Measurements from ENCODE around the gene CLOCK. TPM values are rescaled to one million over a fixed set of nuclear protein-coding genes. Genes with fewer than 3 reads are reported as not detected.

Gene CLOCK
- total and polyA plus RNA-seq, 9 of the 15 experiments (the other 6 are each of a cell fraction or from before 2014, with no cell fraction given), result 3.7 to 14.4 (median 9.4) TPM

- Histone ChIP-seq H3K9ac (ENCODE audit: insufficient read depth in 1 of 2, low read depth in 2 of 2, low read length in 2 of 2) (no peak overlapping the region), H2AFZ (ENCODE audit: low read depth, low read length) (no peak overlapping the region), H3K4me3 (no peak overlapping the region), H3K9me1 (ENCODE audit: control insufficient read depth, insufficient read depth, low read length) (no peaks in the 10 kb centered on the region), H3K4me1 (replicated peaks in 1 of 2; ENCODE audit: control insufficient read depth in 2 of 2, insufficient read depth in 2 of 2, low read length in 2 of 2) (no peaks in the 10 kb centered on the region), H3K79me2 (ENCODE audit: control insufficient read depth, insufficient read depth, low read length) (peaks cover 3% of the 10 kb centered on the region; the same call in 1 of the 3 replicates), H3K9me3 (replicated peaks; ENCODE audit: control insufficient read depth, insufficient read depth, low read depth, low read length) (no peaks in the 10 kb centered on the region), H3K36me3 (ENCODE audit: control insufficient read depth, insufficient read depth, low read length) (peaks cover 93% of the 10 kb centered on the region), H3K27ac (ENCODE audit: extremely low read depth, low read depth, low read length) (no peak overlapping the region), H4K20me1 (replicated peaks; ENCODE audit: control insufficient read depth, insufficient read depth, low read length) (no peaks in the 10 kb centered on the region), H3K27me3 (ENCODE audit: control insufficient read depth in 2 of 2, insufficient read depth in 2 of 2, low read length in 2 of 2) (no peaks in the 10 kb centered on the region), H3K4me2 (ENCODE audit: insufficient read depth, low read length) (no peak overlapping the region)
- TF ChIP-seq ZNF589 (CRISPR knock-in tag; IDR thresholded peaks at IDR 0.05; ENCODE audit: low read depth) (no peak), HDGF (IDR thresholded peaks at IDR 0.05) (no peak), PCBP2 (IDR thresholded peaks at IDR 0.05; ENCODE audit: low read depth, low read length, poor library complexity, severe bottlenecking) (no peak), MAZ (CRISPR knock-in tag; conservative IDR thresholded peaks at IDR 0.05 in 1 of 2, IDR thresholded peaks at IDR 0.05 in 1 of 2) (no peak), ZBTB7A (IDR thresholded peaks at IDR 0.05; ENCODE audit: borderline replicate concordance, control insufficient read depth, low read depth, low read length) (no peak), NR2C2 (CRISPR knock-in tag; IDR thresholded peaks at IDR 0.05) (no peak), NR2C2 (tag; IDR thresholded peaks at IDR 0.05) (no peak), FOXJ3 (CRISPR knock-in tag; IDR thresholded peaks at IDR 0.05) (no peak), CBX3 (IDR thresholded peaks at IDR 0.05; ENCODE audit: borderline replicate concordance in 1 of 2, low read length in 2 of 2) (no peak), HMGN3 (IDR thresholded peaks at IDR 0.05; ENCODE audit: borderline replicate concordance, extremely low read depth, insufficient read length, low read depth, low read length) (no peak), CBFA2T3 (IDR thresholded peaks at IDR 0.05) (no peak), NCOR1 (IDR thresholded peaks at IDR 0.05) (no peak), ZBTB8A (IDR thresholded peaks at IDR 0.05; ENCODE audit: partially characterized antibody) (no peak), KDM5B (IDR thresholded peaks at IDR 0.05; ENCODE audit: insufficient replicate concordance, low read depth, low read length) (no peak), ZNF12 (CRISPR knock-in tag; IDR thresholded peaks at IDR 0.05) (no peak)
- BruUV-seq (replicated peaks), result no TSS peak
- 93% methylated on average over 3 of the region's 3 CpGs for whole genome bisulfite sequencing (ENCODE audit: insufficient coverage, low coverage, missing lambda C conversion rate)
- in situ Hi-C loops (cut with MboI), result no loop called here
- ChIA-PET POLR2A (interaction anchor here (1.0 kb wide), 1 partner anchor 386 kb away, joined by 3 read pairs; no protein-coding TSS in a partner anchor), CTCF (ENCODE audit: low intra/inter-chr PET ratio) (no interaction called here)
- intact Hi-C loops (cut with micrococcal nuclease), result no loop called here
- FAIRE-seq (no peak), DNase-seq (ENCODE audit: extremely low read depth in 1 of 4, low spot score in 3 of 4) (no peak), ATAC-seq (no peak)
Measured at GRCh38 chr4:55424791-55425190, 121.9 kb downstream of the CLOCK start.

Data from K562 (cell line).